Activated CD8-positive, alpha-beta T cell treated with anti-CD3 and anti-CD28 coated beads, Interleukin-2, amount 10 ng/mL, durations not matched to agents 7 days and 5 days (primary cell): ENCODE data around the gene ABCB8. TPM values are rescaled to one million over a fixed set of nuclear protein-coding genes. Genes with fewer than 3 reads are reported as not detected.

ENCODE experiments used
- ATAC-seq: fragments of 150-1000 bp; cut with Tn5 transposase; one replicate; pipeline ENCODE4 v1.10.0; 2021; ENCODE audit warnings: moderate library complexity
- CTCF ChIA-PET: fragments of 350-600 bp; sonication (Branson Sonifier 250); formaldehyde crosslinking; loops from one replicate; lab custom pipeline; 2021; ENCODE audit warnings: antibody characterized with exemption; lab: Charles Lee
- POLR2A ChIA-PET: fragments of 350-600 bp; sonication (Branson Sonifier 250); formaldehyde crosslinking; loops from one replicate; lab custom pipeline; 2021; ENCODE audit warnings: antibody characterized with exemption; lab: Charles Lee
- DNase-seq: peaks from one replicate; pipeline ENCODE4 v3.0.0-alpha.2; 2020
- H3K27ac Mint-ChIP-seq: one replicate; pipeline ENCODE4 v1.8.0; 2021; ENCODE audit warnings: mild to moderate bottlenecking, mixed read lengths
- H3K27me3 Mint-ChIP-seq: one replicate; pipeline ENCODE4 v1.8.0; 2021; ENCODE audit warnings: low read depth, mixed read lengths
- H3K36me3 Mint-ChIP-seq: one replicate; pipeline ENCODE4 v1.8.0; 2021; ENCODE audit warnings: low read depth, mixed read lengths
- H3K4me1 Mint-ChIP-seq: one replicate; pipeline ENCODE4 v1.8.0; 2021; ENCODE audit warnings: low read depth, mixed read lengths
- H3K4me3 Mint-ChIP-seq: one replicate; pipeline ENCODE4 v1.8.0; 2021; ENCODE audit warnings: mild to moderate bottlenecking, mixed read lengths
- H3K9me3 Mint-ChIP-seq: one replicate; pipeline ENCODE4 v1.8.0; 2022; ENCODE audit warnings: mixed read lengths; ENCODE audit not compliant: insufficient read depth
- total RNA-seq, 2 experiments: library from RNA; stranded (reverse); gene quantifications; one replicate each; pipeline ENCODE4 v1.2.3, GENCODE V29; 2021

The ABCB8 gene
- total RNA-seq, 2 experiments from 2014 or later, result 48.0 to 49.5 TPM

- Mint-ChIP-seq H3K36me3 (no peaks in the 10 kb centered on the region), H3K9me3 (no peaks in the 10 kb centered on the region), H3K27me3 (peaks cover 7% of the 10 kb centered on the region), H3K27ac (no peak overlapping the region), H3K4me3 (no peak overlapping the region), H3K4me1 (peaks cover 4% of the 10 kb centered on the region)
- DNase-seq (no peak), ATAC-seq (no peak)
- CTCF ChIA-PET, result interaction anchor here (1.0 kb wide), 1 partner anchor 17 kb away, joined by 4 read pairs; no protein-coding TSS in a partner anchor
- POLR2A ChIA-PET, result no interaction called here
Measured at GRCh38 chr7:151093748-151094147, 65.5 kb downstream of the ABCB8 start.

GRCh38 chr7:151094675-151095074, 66.4 kb downstream of the ABCB8 start:
- ATAC-seq, result no peak
- H3K9me3 Mint-ChIP-seq, result no peaks in the 10 kb centered on the region
- no peak overlapping the region for H3K27ac Mint-ChIP-seq
- no peak overlapping the region for H3K4me3 Mint-ChIP-seq
- DNase-seq, result no peak
- no peaks in the 10 kb centered on the region for H3K4me1 Mint-ChIP-seq
- ChIA-PET POLR2A (no interaction called here), CTCF (interaction anchor here (1.0 kb wide), 1 partner anchor 16 kb away, joined by 4 read pairs; no protein-coding TSS in a partner anchor)
- H3K27me3 Mint-ChIP-seq, result no peaks in the 10 kb centered on the region
- H3K36me3 Mint-ChIP-seq, result no peaks in the 10 kb centered on the region

GRCh38 chr7:151095123-151095797, 67.0 kb downstream of the ABCB8 start:
- Mint-ChIP-seq H3K36me3 (no peaks in the 10 kb centered on the region), H3K4me1 (no peaks in the 10 kb centered on the region), H3K27me3 (no peaks in the 10 kb centered on the region), H3K27ac (no peak overlapping the region), H3K4me3 (no peak overlapping the region), H3K9me3 (no peaks in the 10 kb centered on the region)
- peak; percentile 35 for ATAC-seq
- ChIA-PET CTCF (interaction anchor here (0.9 kb wide), 1 partner anchor 197 kb away, joined by 3 read pairs; no protein-coding TSS in a partner anchor), POLR2A (no interaction called here)
- no peak for DNase-seq

DNA sequence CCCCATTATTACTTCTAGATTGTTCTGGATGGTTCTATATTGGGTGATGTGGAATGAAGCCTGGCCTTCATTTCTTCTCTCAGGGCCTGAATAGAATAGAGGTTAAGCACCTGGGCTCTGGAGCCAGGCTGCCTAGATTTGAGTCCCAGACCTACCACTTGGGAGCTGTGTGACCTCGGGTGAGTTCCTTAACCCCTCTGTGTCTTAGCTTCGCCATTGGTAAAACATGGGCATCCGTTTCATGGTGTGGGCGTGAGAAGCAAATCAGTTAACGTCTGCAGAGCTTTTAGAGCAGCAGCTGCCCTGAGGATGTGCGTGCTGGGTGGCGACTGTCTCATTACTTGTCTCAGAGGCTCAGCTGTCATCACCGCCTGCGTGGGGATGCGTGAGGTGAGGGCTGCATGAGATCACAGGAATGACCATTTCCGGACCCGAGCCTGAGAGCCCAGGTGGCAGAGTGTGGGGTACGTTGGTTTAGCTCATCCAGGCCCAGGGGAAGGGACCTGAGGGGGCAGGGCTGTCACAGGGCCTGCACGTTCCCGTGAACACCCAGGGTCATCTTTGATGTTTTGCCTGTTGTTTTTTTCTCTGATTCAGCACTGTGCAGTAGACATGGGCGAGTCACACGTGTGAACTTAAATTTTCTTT, 67.7 kb downstream of the ABCB8 start:
- H3K27me3 Mint-ChIP-seq, result no peaks in the 10 kb centered on the region
- DNase-seq (no peak), ATAC-seq (no peak)
- no peaks in the 10 kb centered on the region for H3K4me1 Mint-ChIP-seq
- H3K27ac Mint-ChIP-seq, result no peak overlapping the region
- no peaks in the 10 kb centered on the region for H3K36me3 Mint-ChIP-seq
- ChIA-PET POLR2A (no interaction called here), CTCF (interaction anchor here (0.9 kb wide), 1 partner anchor 197 kb away, joined by 3 read pairs; no protein-coding TSS in a partner anchor)
- no peak overlapping the region for H3K4me3 Mint-ChIP-seq
- no peaks in the 10 kb centered on the region for H3K9me3 Mint-ChIP-seq

Other genes starting within 250 kb of the ABCB8 start
- gene TMEM176B, start 228.1 kb upstream of the ABCB8 start, total RNA-seq, result not detected
- gene TMEM176A, start 227.7 kb upstream of the ABCB8 start, total RNA-seq, result not detected
- gene AOC1, start 175.9 kb upstream of the ABCB8 start, total RNA-seq, result not detected
- gene KCNH2, start 50.1 kb upstream of the ABCB8 start, total RNA-seq, result not detected
- 10 to 100 TPM; 12.2 to 13.8 TPM for gene NOS3, start 37.4 kb upstream of the ABCB8 start, total RNA-seq
- 1 to 10 TPM; 6.8 to 7.4 TPM for gene ATG9B, start 4.0 kb upstream of the ABCB8 start, total RNA-seq
- gene ASIC3, start 20.1 kb downstream of the ABCB8 start, total RNA-seq, result 1 to 10 TPM; 2.8 to 3.2 TPM
- gene CDK5, start 29.4 kb downstream of the ABCB8 start, total RNA-seq, result 10 to 100 TPM; 20.3 to 21.0 TPM
- 100 to 1,000 TPM; 107 to 112 TPM for gene SLC4A2, start 31.1 kb downstream of the ABCB8 start, total RNA-seq
- gene FASTK, start 52.4 kb downstream of the ABCB8 start, total RNA-seq, result 10 to 100 TPM; 81.8 to 88.1 TPM
- 10 to 100 TPM; 76.7 to 82.6 TPM for gene TMUB1, start 55.0 kb downstream of the ABCB8 start, total RNA-seq
- gene AGAP3, start 58.0 kb downstream of the ABCB8 start, total RNA-seq, result 10 to 100 TPM; 12.1 to 12.6 TPM
- not detected for gene GBX1, start 139.2 kb downstream of the ABCB8 start, total RNA-seq
- gene ASB10, start 158.8 kb downstream of the ABCB8 start, total RNA-seq, result not detected
- under 1 TPM in 1 of 2 experiments, not detected in 1; 0.76 TPM for gene H2BK1, start 182.0 kb downstream of the ABCB8 start, total RNA-seq
- 10 to 100 TPM; 38.2 to 45.9 TPM for gene ABCF2, start 198.8 kb downstream of the ABCB8 start, total RNA-seq
- 10 to 100 TPM; 34.7 to 36.1 TPM for gene CHPF2, start 204.0 kb downstream of the ABCB8 start, total RNA-seq
- gene SMARCD3, start 220.2 kb downstream of the ABCB8 start, total RNA-seq, result 1 to 10 TPM; 4.2 to 4.7 TPM